SK-N-DZ (cell line): ENCODE data around the gene C8B.

Experiments used
- DNase-seq: peaks from one replicate; pipeline ENCODE4 v3.0.0-alpha.2; 2015; ENCODE audit warnings: low spot score

Gene C8B

DNA sequence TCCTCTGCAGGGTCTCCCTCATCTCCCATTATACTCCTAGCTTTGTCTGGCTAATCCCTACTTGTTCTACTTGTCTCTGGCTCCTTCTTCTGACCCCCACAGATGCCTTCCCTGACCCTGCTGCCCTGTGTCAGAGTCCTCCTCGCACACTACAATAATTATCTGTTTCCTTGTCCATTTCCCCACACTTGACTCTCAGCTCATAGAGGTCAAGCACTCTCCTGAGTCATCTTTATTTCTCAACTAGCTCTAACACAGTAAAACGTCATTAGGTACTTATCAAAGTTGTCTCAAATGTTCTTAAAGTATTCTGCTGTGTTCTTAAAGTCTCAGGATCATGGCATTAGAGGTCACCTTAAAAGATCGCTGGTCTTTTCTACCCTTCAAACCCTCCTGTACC is 64.1 kb downstream of the C8B start:
- no peak for DNase-seq

DNA sequence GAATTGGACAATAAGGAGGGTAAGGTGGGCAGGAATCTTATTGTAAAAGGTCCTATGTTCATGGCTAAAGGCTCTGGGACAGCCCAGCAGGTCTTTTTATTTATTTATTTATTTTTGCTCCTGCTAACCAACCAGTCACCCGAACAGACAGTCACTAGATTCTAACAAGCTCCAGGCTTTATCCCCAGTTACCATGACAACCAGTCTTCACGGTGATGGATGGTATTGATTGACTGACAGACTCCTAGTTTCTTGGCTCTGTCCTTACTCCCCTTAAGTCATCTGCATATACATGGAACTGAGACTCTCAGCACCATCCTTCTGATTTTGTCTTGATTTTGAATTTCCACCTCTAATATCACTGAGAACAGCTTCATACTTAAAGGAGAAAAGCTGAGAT is 66.9 kb downstream of the C8B start:
- no peak for DNase-seq

DNA sequence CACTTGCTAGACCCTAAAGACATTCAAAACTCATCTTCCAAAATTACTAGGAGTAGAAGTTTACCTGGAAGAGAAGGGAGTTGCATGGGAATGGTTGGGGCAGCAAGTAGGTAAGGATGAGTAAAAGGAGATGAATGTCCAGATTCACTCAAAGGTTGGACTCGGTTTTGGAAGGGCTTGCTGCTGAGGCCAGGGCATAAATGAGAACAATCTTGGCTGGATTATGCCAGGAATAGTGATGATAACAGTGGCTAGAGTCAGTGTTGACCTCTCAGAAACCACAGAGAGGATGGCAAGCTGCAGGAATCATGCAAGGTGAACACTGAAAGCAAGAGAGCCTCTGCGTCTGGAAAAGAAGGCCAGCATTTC is 67.8 kb downstream of the C8B start:
- no peak for DNase-seq

DNA sequence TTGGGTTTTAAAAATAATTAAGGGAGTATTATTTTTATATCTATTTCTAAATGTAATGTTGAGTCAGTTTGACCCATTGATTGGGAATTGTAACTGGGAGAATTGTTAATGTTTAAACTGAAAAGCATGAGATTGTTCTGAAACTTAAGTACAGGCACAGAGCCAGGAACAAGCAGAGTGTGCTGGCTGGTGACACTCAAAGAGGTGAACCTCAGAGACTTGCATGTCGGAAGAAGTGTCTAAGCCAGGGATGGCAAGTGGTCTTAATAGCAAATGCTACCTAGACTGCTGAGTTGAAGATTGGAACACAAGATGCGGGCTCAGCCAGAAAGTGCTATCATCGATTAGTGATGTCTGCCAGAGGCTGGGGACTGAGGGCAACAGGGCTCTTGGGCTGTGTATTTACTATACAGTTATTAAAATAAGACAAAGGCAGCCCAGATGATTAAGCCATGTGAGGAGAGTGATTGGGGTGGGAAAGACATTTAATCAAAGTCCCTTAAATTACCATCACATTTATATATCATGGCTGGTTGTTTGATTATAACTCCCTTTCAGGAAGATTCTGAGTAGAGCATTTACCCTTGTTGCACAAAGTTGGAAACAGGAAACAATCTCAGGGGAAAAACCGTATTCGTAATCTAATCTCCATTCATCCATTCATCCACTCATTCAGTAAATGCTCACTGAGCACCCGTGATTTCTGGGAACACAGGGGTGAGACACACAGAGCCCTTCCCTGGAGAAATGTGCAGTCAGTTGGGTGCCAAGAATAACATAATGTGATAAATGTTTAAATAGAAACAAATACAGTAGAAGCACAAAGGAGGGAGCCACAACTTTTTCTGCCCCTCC is 68.4 kb downstream of the C8B start:
- DNase-seq = no peak

DNA sequence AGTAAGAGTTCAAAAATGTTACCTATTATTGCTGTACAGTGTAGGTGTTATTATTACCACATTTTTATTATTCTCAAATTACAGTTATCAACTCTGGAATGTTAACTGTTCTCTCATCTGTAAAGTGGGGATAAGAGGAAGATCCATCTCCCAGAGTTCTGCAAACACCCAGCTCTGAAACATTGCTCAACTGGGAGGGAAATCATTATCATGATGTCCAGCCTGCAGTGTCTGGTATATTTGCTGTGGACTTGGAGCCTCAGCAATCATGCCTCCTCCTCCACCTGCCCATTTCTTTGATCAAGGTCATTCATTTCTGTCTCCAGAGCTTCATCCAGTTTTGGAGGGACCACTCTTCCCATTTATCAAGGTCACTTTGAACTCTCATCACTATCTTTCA is 71.8 kb downstream of the C8B start:
- no peak for DNase-seq

DNA sequence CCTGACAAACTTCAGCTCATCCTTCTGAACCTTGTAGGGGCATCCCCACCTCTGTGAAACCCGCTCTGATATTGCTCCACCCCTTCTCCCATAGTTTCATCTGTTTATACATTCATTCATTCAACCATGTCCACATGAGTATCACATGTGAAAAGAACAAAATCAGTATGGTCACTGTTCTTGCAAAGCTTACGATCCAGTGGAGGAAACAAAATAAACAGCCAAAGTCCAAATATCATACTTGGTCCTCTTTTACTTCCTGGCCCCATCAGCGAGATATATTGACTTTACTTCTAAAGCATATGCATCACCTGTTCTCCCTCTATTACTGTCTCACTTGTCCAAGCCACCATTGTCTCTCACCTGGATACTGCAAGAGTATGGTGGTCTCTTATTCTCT is 75.6 kb downstream of the C8B start:
- DNase-seq = no peak

DNA sequence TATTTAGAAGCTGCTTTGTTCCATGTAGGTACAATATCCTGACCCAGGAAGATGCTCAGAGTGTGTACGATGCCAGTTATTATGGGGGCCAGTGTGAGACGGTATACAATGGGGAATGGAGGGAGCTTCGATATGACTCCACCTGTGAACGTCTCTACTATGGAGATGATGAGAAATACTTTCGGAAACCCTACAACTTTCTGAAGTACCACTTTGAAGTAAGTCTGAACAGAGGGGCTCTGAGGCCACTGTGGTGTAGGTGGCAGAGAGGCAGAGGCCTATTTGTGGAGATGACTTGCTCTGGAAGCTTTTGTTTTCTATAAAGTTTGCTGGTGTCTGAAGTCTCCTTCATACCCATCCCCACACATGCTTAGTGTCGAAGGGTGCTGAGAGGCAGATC is 84.4 kb downstream of the C8B start:
- no peak for DNase-seq

DNA sequence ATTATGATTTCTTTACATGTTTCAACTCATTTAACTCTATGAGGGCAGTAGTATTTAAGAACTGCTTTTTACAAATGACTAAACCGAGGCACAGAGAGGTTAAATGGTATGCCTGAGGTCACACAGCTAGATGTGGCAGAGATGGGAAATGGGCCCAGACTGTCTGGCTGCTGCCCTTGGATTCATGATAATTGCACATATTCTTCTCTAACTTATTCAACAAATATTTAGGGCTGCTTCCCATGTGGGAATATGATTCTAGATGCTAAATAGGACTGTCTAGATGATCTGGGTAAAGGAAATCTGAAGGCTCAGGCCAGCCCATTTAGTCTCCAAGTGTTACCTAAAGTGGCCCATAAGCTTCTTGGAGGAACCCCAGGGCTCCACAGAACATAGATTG is 85.0 kb downstream of the C8B start:
- no peak for DNase-seq
